Neural crest cell (in vitro differentiated cells): ENCODE results near the gene LPCAT4. TPM values are rescaled to one million over a fixed set of nuclear protein-coding genes. Genes with fewer than 3 reads are reported as not detected.
"Not testable (repeated sequence)": the region's sequence is repeated elsewhere in the genome, so short reads cannot be mapped to it uniquely, and the experiment has no call there.

Experiments
- DNase-seq: peaks from one replicate; pipeline ENCODE4 v3.0.0; 2021; ENCODE audit warnings: low read depth, mixed read lengths, low spot score
- H3K27ac Mint-ChIP-seq: one replicate; pipeline ENCODE4 v1.8.0; 2021; ENCODE audit warnings: mild to moderate bottlenecking, mixed read lengths; ENCODE audit not compliant: unreplicated experiment
- H3K27me3 Mint-ChIP-seq: 2 replicates; pipeline ENCODE4 v1.8.0; 2021; ENCODE audit warnings: low read depth, mild to moderate bottlenecking, mixed read lengths
- H3K36me3 Mint-ChIP-seq: 2 replicates; pipeline ENCODE4 v1.8.0; 2021; ENCODE audit warnings: low read depth, mild to moderate bottlenecking, mixed read lengths
- H3K4me1 Mint-ChIP-seq: 2 replicates; pipeline ENCODE4 v1.8.0; 2021; ENCODE audit warnings: mixed read lengths
- H3K4me3 Mint-ChIP-seq: one replicate; pipeline ENCODE4 v1.8.0; 2021; ENCODE audit warnings: mild to moderate bottlenecking, mixed read lengths
- H3K9me3 Mint-ChIP-seq: 2 replicates; pipeline ENCODE4 v1.8.0; 2021; ENCODE audit warnings: mixed read lengths
- CTCF ChIP-seq: fragments of 200-600 bp; sonication (generic); conservative IDR thresholded peaks from 2 replicates; pipeline ENCODE4 v1.5.0; 2021; ENCODE audit warnings: antibody characterized with exemption, mild to moderate bottlenecking
- total RNA-seq: library from RNA; stranded (reverse); gene quantifications from 2 replicates; pipeline ENCODE4 v1.2.1, GENCODE V29; 2021

The LPCAT4 gene
- total RNA-seq, 1 donor from 2014 or later: 57.3 TPM

GRCh38 chr15:34347951-34348638, 18.9 kb downstream of the LPCAT4 start:
- H3K27ac Mint-ChIP-seq: no peak overlapping the region
- no peaks in the 10 kb centered on the region for H3K36me3 Mint-ChIP-seq
- no peak for DNase-seq
- H3K4me1 Mint-ChIP-seq: no peaks in the 10 kb centered on the region
- peaks cover 5% of the 10 kb centered on the region for H3K27me3 Mint-ChIP-seq
- H3K4me3 Mint-ChIP-seq: no peak overlapping the region
- no peak for TF ChIP-seq CTCF
- H3K9me3 Mint-ChIP-seq: no peaks in the 10 kb centered on the region

GRCh38 chr15:34342737-34343575, 24.0 kb downstream of the LPCAT4 start, which contains the start of the genes NOP10 and NUTM1:
Gene NOP10 (minus strand): TSS chr15:34343136. CDS start chr15:34343073, 63 bp downstream.
Gene NUTM1 (plus strand): TSS chr15:34343315. CDS start chr15:34343697, 382 bp downstream.
- Mint-ChIP-seq H3K27me3 (peaks cover 5% of the 10 kb centered on the region), H3K9me3 (no peaks in the 10 kb centered on the region), H3K36me3 (peaks cover 12% of the 10 kb centered on the region), H3K4me3 (peak within 1 kb of the TSS; percentile 12), H3K27ac (peak within 1 kb of the TSS; percentile 93), H3K4me1 (peaks cover 19% of the 10 kb centered on the region)
- peak; percentile 99 for TF ChIP-seq CTCF
- peak; percentile 94 for DNase-seq

GRCh38 chr15:34342213-34342736, 24.7 kb downstream of the LPCAT4 start:
- H3K36me3 Mint-ChIP-seq: peaks cover 12% of the 10 kb centered on the region
- not testable (repeated sequence) for DNase-seq, H3K27me3 Mint-ChIP-seq, H3K9me3 Mint-ChIP-seq, H3K4me3 Mint-ChIP-seq
- peak overlapping the region; percentile 93 for H3K27ac Mint-ChIP-seq
- H3K4me1 Mint-ChIP-seq: peaks cover 20% of the 10 kb centered on the region

- H3K4me3 Mint-ChIP-seq: no peak overlapping the region
- DNase-seq: no peak
- no peaks in the 10 kb centered on the region for H3K9me3 Mint-ChIP-seq
- H3K36me3 Mint-ChIP-seq: peaks cover 12% of the 10 kb centered on the region
- H3K27me3 Mint-ChIP-seq: peaks cover 9% of the 10 kb centered on the region
- H3K27ac Mint-ChIP-seq: peak overlapping the region; percentile 93
- peaks cover 27% of the 10 kb centered on the region for H3K4me1 Mint-ChIP-seq
- no peak for TF ChIP-seq CTCF
Measured at GRCh38 chr15:34341381-34342212, 25.4 kb downstream of the LPCAT4 start.

GRCh38 chr15:34339946-34340345, 27.1 kb downstream of the LPCAT4 start:
- Mint-ChIP-seq H3K4me3 (peak overlapping the region; percentile 68), H3K4me1 (peaks cover 28% of the 10 kb centered on the region), H3K9me3 (no peaks in the 10 kb centered on the region), H3K27ac (no peak overlapping the region), H3K36me3 (peaks cover 12% of the 10 kb centered on the region), H3K27me3 (peaks cover 4% of the 10 kb centered on the region)
- no peak for DNase-seq
- no peak for TF ChIP-seq CTCF
